Measurements from ENCODE around the gene STK32B. TPM values are rescaled to one million over a fixed set of nuclear protein-coding genes. Genes with fewer than 3 reads are reported as not detected.

STK32B gene
- total and polyA plus RNA-seq, 2 of the 4 experiments (the other 2 are of a cell fraction) = 5.5 to 6.3 TPM

DNA sequence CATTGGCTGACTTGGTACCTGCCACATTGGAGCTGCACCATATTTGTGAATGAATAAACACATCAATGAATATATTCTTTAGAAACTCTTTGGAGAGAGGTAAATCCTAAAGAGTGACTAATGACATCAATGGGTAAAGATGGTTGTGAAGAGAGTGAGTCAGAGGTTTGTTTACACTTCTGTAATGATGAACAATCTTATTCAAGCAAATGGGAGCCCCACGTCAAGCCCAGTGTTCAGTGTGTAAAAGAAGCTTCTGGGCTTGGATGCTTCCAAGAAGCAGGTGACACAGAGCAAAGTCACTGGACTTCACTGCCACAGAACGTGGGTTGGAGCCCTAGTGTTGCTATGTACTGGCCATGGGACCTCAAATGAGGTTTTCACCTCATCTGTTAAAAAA lies 319.0 kb downstream of the STK32B start:
- H2BK20ac ChIP-seq (ENCODE audit: low read depth, low read length) = peak overlapping the region; percentile 81; the same call in 1 of the 2 replicates
- no peak overlapping the region for H2BK5ac ChIP-seq (ENCODE audit: low read depth, low read length, poor library complexity, severe bottlenecking)
- H3K27ac ChIP-seq (ENCODE audit: insufficient read depth, low read length) = peak overlapping the region; percentile 0; the same call in 1 of the 2 replicates
- H3K4ac ChIP-seq (ENCODE audit: low read depth, low read length) = peak overlapping the region; percentile 78
- peaks cover 7% of the 10 kb centered on the region for H3K9me3 ChIP-seq (ENCODE audit: control insufficient read depth, insufficient read depth, low read length)
- H4K5ac ChIP-seq (ENCODE audit: low read depth, low read length) = no peak overlapping the region
- H2BK120ac ChIP-seq (ENCODE audit: low read depth, low read length) = peak overlapping the region; percentile 86
- no TSS peak for BruUV-seq (replicated peaks)
- no peak overlapping the region for H3K56ac ChIP-seq (ENCODE audit: extremely low read depth, insufficient read depth, low read length)
- in situ Hi-C loops (cut with MboI; ENCODE audit: low sequenced_read_pairs) (no loop called here), dilution Hi-C loops (cut with HindIII; ENCODE audit: low sequenced_read_pairs, unreplicated experiment) (no loop called here), intact Hi-C loops (cut with micrococcal nuclease) (loop anchor here (5.0 kb wide), 1 partner anchor 333 kb away; no protein-coding TSS in a partner anchor)
- H4K20me1 ChIP-seq (ENCODE audit: insufficient read depth, low read length) = no peaks in the 10 kb centered on the region; the same call in 1 of the 2 replicates
- no peak overlapping the region for H2AK9ac ChIP-seq (replicated peaks; ENCODE audit: low read depth, low read length, poor library complexity)
- H3K18ac ChIP-seq (ENCODE audit: low read depth, low read length) = no peak overlapping the region
- no peak overlapping the region for H3K23ac ChIP-seq (ENCODE audit: low read depth, low read length)
- H3K9ac ChIP-seq (ENCODE audit: low read depth, low read length) = no peak overlapping the region
- H4K8ac ChIP-seq (ENCODE audit: low read depth in 2 of 2, low read length in 2 of 2) = no peak overlapping the region
- H3K4me2 ChIP-seq (ENCODE audit: low read depth, low read length) = no peak overlapping the region
- TF ChIP-seq RFX5 (IDR thresholded peaks at IDR 0.05; ENCODE audit: low read depth, low read length) (no peak), MAFK (IDR thresholded peaks at IDR 0.05; ENCODE audit: low read depth, low read length) (no peak), RCOR1 (IDR thresholded peaks at IDR 0.05; ENCODE audit: insufficient replicate concordance, low read length) (no peak), MAZ (IDR thresholded peaks at IDR 0.05; ENCODE audit: borderline replicate concordance, low read depth, low read length) (no peak), BHLHE40 (IDR thresholded peaks at IDR 0.05; ENCODE audit: low read depth, low read length) (peak; percentile 26; the same call in 1 of the 2 replicates), CEBPB (IDR thresholded peaks at IDR 0.05; ENCODE audit: low read depth, low read length) (no peak), NFE2L2 (IDR thresholded peaks at IDR 0.05; ENCODE audit: low read depth, low read length) (no peak), FOS (IDR thresholded peaks at IDR 0.05; ENCODE audit: low read depth, low read length) (peak; percentile 91), MXI1 (IDR thresholded peaks at IDR 0.05; ENCODE audit: borderline replicate concordance, low read depth, low read length) (no peak), POLR2A (IDR thresholded peaks at IDR 0.05; ENCODE audit: low read depth, low read length) (no peak), RAD21 (IDR thresholded peaks at IDR 0.05; ENCODE audit: low read length) (no peak), SMC3 (IDR thresholded peaks at IDR 0.05; ENCODE audit: low read depth, low read length) (no peak), CHD1 (IDR thresholded peaks at IDR 0.05; ENCODE audit: low read depth, low read length) (no peak)
- TF ChIP-seq, protein P1, sequence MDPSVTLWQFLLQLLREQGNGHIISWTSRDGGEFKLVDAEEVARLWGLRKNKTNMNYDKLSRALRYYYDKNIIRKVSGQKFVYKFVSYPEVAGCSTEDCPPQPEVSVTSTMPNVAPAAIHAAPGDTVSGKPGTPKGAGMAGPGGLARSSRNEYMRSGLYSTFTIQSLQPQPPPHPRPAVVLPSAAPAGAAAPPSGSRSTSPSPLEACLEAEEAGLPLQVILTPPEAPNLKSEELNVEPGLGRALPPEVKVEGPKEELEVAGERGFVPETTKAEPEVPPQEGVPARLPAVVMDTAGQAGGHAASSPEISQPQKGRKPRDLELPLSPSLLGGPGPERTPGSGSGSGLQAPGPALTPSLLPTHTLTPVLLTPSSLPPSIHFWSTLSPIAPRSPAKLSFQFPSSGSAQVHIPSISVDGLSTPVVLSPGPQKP (IDR thresholded peaks at IDR 0.05; ENCODE audit: borderline replicate concordance, low read depth, low read length) = no peak
- TF ChIP-seq, protein P2, sequence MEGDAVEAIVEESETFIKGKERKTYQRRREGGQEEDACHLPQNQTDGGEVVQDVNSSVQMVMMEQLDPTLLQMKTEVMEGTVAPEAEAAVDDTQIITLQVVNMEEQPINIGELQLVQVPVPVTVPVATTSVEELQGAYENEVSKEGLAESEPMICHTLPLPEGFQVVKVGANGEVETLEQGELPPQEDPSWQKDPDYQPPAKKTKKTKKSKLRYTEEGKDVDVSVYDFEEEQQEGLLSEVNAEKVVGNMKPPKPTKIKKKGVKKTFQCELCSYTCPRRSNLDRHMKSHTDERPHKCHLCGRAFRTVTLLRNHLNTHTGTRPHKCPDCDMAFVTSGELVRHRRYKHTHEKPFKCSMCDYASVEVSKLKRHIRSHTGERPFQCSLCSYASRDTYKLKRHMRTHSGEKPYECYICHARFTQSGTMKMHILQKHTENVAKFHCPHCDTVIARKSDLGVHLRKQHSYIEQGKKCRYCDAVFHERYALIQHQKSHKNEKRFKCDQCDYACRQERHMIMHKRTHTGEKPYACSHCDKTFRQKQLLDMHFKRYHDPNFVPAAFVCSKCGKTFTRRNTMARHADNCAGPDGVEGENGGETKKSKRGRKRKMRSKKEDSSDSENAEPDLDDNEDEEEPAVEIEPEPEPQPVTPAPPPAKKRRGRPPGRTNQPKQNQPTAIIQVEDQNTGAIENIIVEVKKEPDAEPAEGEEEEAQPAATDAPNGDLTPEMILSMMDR (conservative IDR thresholded peaks at IDR 0.05; ENCODE audit: low read depth, low read length) = no peak
- TF ChIP-seq, protein P3, sequence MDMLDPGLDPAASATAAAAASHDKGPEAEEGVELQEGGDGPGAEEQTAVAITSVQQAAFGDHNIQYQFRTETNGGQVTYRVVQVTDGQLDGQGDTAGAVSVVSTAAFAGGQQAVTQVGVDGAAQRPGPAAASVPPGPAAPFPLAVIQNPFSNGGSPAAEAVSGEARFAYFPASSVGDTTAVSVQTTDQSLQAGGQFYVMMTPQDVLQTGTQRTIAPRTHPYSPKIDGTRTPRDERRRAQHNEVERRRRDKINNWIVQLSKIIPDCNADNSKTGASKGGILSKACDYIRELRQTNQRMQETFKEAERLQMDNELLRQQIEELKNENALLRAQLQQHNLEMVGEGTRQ (IDR thresholded peaks at IDR 0.05; ENCODE audit: low read depth, low read length) = peak; percentile 37; the same call in 1 of the 2 replicates
- H2BK15ac ChIP-seq (ENCODE audit: low read depth, low read length) = no peak overlapping the region
- peaks cover 0 to 19% of the 10 kb centered on the region in 2 experiments; a peak in 2 of 4 replicates for H3K79me1 ChIP-seq (ENCODE audit: low read depth in 1 of 2, low read length in 2 of 2)
- peak overlapping the region; percentile 53; the same call in 1 of the 2 replicates for H4K91ac ChIP-seq (ENCODE audit: insufficient read depth, low read depth, low read length)
- H3K36me3 ChIP-seq (ENCODE audit: control insufficient read depth, insufficient read depth, low read length) = no peaks in the 10 kb centered on the region
- peaks cover 13% of the 10 kb centered on the region for H3K4me1 ChIP-seq (ENCODE audit: control insufficient read depth, insufficient read depth, low read length)
- no peak overlapping the region for H3K4me3 ChIP-seq (ENCODE audit: insufficient read depth, low read depth, low read length)
- H3K14ac ChIP-seq (replicated peaks; ENCODE audit: low read depth, low read length) = peak overlapping the region; percentile 50; the same call in 1 of the 2 replicates
- H3K9me1 ChIP-seq (ENCODE audit: insufficient read depth, low read length) = peaks cover 32% of the 10 kb centered on the region
- peak; percentile 94 for DNase-seq
- no peaks in the 10 kb centered on the region for H3K27me3 ChIP-seq (ENCODE audit: control insufficient read depth, insufficient read depth, low read length)
- WGBS, 2 experiments (ENCODE audit: extremely low coverage in 2 of 2, insufficient read length in 1 of 2) = no CpG with 5 or more reads among the region's 2 CpGs
- CTCF ChIA-PET = no interaction called here
- POLR2A ChIA-PET (ENCODE audit: unreplicated experiment) = no interaction called here
- 0 out of 2 replicates have a peak overlapping the region, but pooled peaks have one; percentile 32 for H2AK5ac ChIP-seq (ENCODE audit: low read depth, low read length)
- no peak overlapping the region for H2AFZ ChIP-seq (replicated peaks; ENCODE audit: low read length, poor library complexity)
- peak; percentile 66 for ATAC-seq (ENCODE audit: low read depth)
